ENCODE results near the gene ATG4A. TPM values are rescaled to one million over a fixed set of nuclear protein-coding genes. Genes with fewer than 3 reads are reported as not detected.

Gene ATG4A
- total RNA-seq, 1 experiment from 2014 or later, result 3.5 TPM

GRCh38 chrX:108203540-108203939, 112.0 kb downstream of the ATG4A start:
- Mint-ChIP-seq H3K27me3 (ENCODE audit: low read depth) (no peaks in the 10 kb centered on the region), H3K4me1 (peaks cover 3% of the 10 kb centered on the region; the same call in 1 of the 2 replicates), H3K27ac (no peak overlapping the region; the same call in 1 of the 2 replicates), H3K36me3 (no peaks in the 10 kb centered on the region), H3K4me3 (no peak overlapping the region), H3K9me3 (no peaks in the 10 kb centered on the region)
- no peak for ATAC-seq
- DNase-seq (ENCODE audit: low spot score), result no peak
- CTCF ChIA-PET, result interaction anchor here (1.7 kb wide), 1 partner anchor 21 kb away, joined by 5 read pairs; no protein-coding TSS in a partner anchor
- no peak for TF ChIP-seq ZNF512 (CRISPR knock-in tag; IDR thresholded peaks at IDR 0.05; ENCODE audit: borderline replicate concordance)
- no peak for TF ChIP-seq NFE2L1 (CRISPR knock-in tag; IDR thresholded peaks at IDR 0.05)
- TF ChIP-seq ZNF423 (CRISPR knock-in tag; IDR thresholded peaks at IDR 0.05), result no peak
- no peak for TF ChIP-seq ELF4 (CRISPR knock-in tag; IDR thresholded peaks at IDR 0.05; ENCODE audit: low read depth)
- no peak for TF ChIP-seq ZNF232 (CRISPR knock-in tag; IDR thresholded peaks at IDR 0.05)
- TF ChIP-seq FOXJ3 (CRISPR knock-in tag; IDR thresholded peaks at IDR 0.05; ENCODE audit: borderline replicate concordance), result no peak
- TF ChIP-seq CBFB (CRISPR knock-in tag; IDR thresholded peaks at IDR 0.05; ENCODE audit: low read depth), result no peak
- TF ChIP-seq GRHL2 (CRISPR knock-in tag; IDR thresholded peaks at IDR 0.05; ENCODE audit: insufficient replicate concordance, severe bottlenecking), result no peak
- TF ChIP-seq SOX15 (CRISPR knock-in tag; IDR thresholded peaks at IDR 0.05), result no peak
- no peak for TF ChIP-seq MLX (CRISPR knock-in tag; IDR thresholded peaks at IDR 0.05)
- no peak for TF ChIP-seq NFATC4 (CRISPR knock-in tag; IDR thresholded peaks at IDR 0.05)
- POLR2A ChIA-PET, result no interaction called here

Other genes with a start within 250 kb of the ATG4A start
- 3.4 to 3.9 TPM (median 3.4 TPM) in 3 replicates for gene TEX13B, start 109.4 kb upstream of the ATG4A start, total RNA-seq (2021)
- gene VSIG1, start 46.7 kb upstream of the ATG4A start, total RNA-seq (2021), result 0.73 to 1.2 TPM (median 0.76 TPM) in 3 replicates
- 49.8 to 57.5 TPM (median 56.4 TPM) in 3 replicates for gene PSMD10, start 236 bp upstream of the ATG4A start, total RNA-seq (2021)

All from WTC11 (cell line).